H1 (cell line): ENCODE results near the gene HOXA6. TPM values are rescaled to one million over a fixed set of nuclear protein-coding genes. Genes with fewer than 3 reads are reported as not detected.
A peak's percentile ranks its signal among the peaks of the same experiment; 100 is the strongest.

ENCODE experiments used
- CEBPB ChIP-seq: IDR thresholded peaks from 2 replicates; pipeline ENCODE4 v1.6.1; 2012; ENCODE audit warnings: low read depth, low read length
- HDAC6 ChIP-seq: IDR thresholded peaks from one replicate; pipeline ENCODE4 v1.7.1; 2012; ENCODE audit warnings: low read depth, mild to moderate bottlenecking, inconsistent platforms, low read length, moderate library complexity
- KDM4A ChIP-seq: IDR thresholded peaks from one replicate; pipeline ENCODE4 v1.7.1; 2012; ENCODE audit warnings: low read depth, mild to moderate bottlenecking, moderate library complexity, low read length, inconsistent platforms; ENCODE audit not compliant: severe bottlenecking
- MAFK ChIP-seq: IDR thresholded peaks from 2 replicates; pipeline ENCODE4 v1.6.1; 2012; ENCODE audit warnings: low read depth, mild to moderate bottlenecking, improper control_type of control experiment, low read length
- RFX5 ChIP-seq: IDR thresholded peaks from 2 replicates; pipeline ENCODE4 v1.6.1; 2011; ENCODE audit warnings: low read depth, low read length, improper control_type of control experiment, borderline replicate concordance
- RNF2 ChIP-seq: fragments of 200-900, 300-1000 bp; sonication (generic); IDR thresholded peaks from 2 replicates; pipeline ENCODE4 v1.7.1; 2016; ENCODE audit warnings: borderline replicate concordance, low read depth, mild to moderate bottlenecking, antibody characterized with exemption, low read length; ENCODE audit not compliant: poor library complexity, severe bottlenecking; ENCODE audit errors: missing control alignments
- SIRT6 ChIP-seq: IDR thresholded peaks from one replicate; pipeline ENCODE4 v1.7.1; 2012; ENCODE audit warnings: low read length, inconsistent platforms
- SIX5 ChIP-seq: IDR thresholded peaks from 2 replicates; pipeline ENCODE4 v1.6.1; 2011; ENCODE audit warnings: mild to moderate bottlenecking, low read depth, low read length
- SP2 ChIP-seq: IDR thresholded peaks from 2 replicates; pipeline ENCODE4 v1.6.1; 2012; ENCODE audit warnings: mild to moderate bottlenecking, low read length, inconsistent platforms
- SRF ChIP-seq: IDR thresholded peaks from 2 replicates; pipeline ENCODE4 v1.6.1; 2011; ENCODE audit warnings: mild to moderate bottlenecking, low read depth, low read length, moderate library complexity
- TAF7 ChIP-seq: optimal IDR thresholded peaks from 2 replicates; pipeline ENCODE3; 2011; ENCODE audit warnings: low read depth, mild to moderate bottlenecking, inconsistent platforms, low read length, moderate library complexity, borderline replicate concordance
- polyA plus RNA-seq, 7 experiments: library from polyadenylated mRNA; depleted of rRNA in 3 of 7; stranded (reverse) in 5 of 7; unstranded in 2 of 7; fragments of >200 nt in 5 of 7; fragments of 200-250 nt in 2 of 7; gene quantifications; 1 replicate in 5 of 7; 2 replicates in 1 of 7; 4 replicates in 1 of 7; pipeline versions ENCODE4 v1.2.1 to v1.2.3, GENCODE V29; 2011 to 2013; ENCODE audit warnings: missing spikeins in 2 of 7, mixed read lengths in 2 of 7
- total RNA-seq: library from RNA; stranded (reverse); fragmentation: NEBNext Ultra II Directional; extraction: Animal tissue kit (Norgen Biotek cat#: 25700); gene quantifications from 2 replicates; pipeline ENCODE4 v1.2.1, GENCODE V29; 2021
- TF ChIP-seq, protein P1 (sequence below), 3 experiments: IDR thresholded peaks; 1 replicate in 2 of 3; 2 replicates in 1 of 3; pipeline versions ENCODE4 v1.5.1 to v1.6.1; 2011; ENCODE audit warnings: low read length in 3 of 3, mild to moderate bottlenecking in 3 of 3, inconsistent platforms in 2 of 3, low read depth in 1 of 3, moderate library complexity in 1 of 3; ENCODE audit not compliant: insufficient read depth in 1 of 3; ENCODE audit errors: control extremely low read depth in 1 of 3
- TF ChIP-seq, protein P2 (sequence below): IDR thresholded peaks from 2 replicates; pipeline ENCODE4 v1.6.1; 2012; ENCODE audit warnings: inconsistent platforms
- TF ChIP-seq, protein P3 (sequence below): IDR thresholded peaks from 2 replicates; pipeline ENCODE4 v1.6.1; 2012; ENCODE audit warnings: inconsistent platforms

The HOXA6 gene
- total and polyA plus RNA-seq, 2 of the 8 experiments (the other 6 are each of a cell fraction or from before 2014, with no cell fraction given) = not detected

DNA sequence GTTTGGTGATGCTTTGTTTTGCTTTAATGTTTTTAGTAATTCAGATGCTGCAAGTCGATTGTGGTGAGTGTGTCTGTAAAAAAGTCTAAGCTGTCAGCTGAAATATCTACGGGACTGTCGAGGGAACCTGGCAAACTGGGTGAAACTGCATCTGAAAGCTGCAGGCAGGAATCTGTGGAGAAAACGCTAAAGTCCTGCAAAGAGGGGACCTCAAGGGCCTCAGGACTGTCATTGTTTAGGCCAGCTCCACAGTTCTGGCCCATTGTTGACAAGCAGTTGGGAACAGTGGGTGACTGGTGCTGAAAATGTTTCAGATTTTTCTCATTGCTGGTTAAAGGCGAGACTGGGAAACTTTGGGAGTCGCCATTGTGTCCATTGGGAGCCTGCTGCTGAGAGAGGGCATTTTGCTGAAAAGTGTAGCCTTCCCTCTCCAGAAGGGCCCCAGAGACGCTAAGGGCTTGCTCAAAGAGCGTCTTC, 46.8 kb downstream of the HOXA6 start (continued):
- TF ChIP-seq, protein P1, sequence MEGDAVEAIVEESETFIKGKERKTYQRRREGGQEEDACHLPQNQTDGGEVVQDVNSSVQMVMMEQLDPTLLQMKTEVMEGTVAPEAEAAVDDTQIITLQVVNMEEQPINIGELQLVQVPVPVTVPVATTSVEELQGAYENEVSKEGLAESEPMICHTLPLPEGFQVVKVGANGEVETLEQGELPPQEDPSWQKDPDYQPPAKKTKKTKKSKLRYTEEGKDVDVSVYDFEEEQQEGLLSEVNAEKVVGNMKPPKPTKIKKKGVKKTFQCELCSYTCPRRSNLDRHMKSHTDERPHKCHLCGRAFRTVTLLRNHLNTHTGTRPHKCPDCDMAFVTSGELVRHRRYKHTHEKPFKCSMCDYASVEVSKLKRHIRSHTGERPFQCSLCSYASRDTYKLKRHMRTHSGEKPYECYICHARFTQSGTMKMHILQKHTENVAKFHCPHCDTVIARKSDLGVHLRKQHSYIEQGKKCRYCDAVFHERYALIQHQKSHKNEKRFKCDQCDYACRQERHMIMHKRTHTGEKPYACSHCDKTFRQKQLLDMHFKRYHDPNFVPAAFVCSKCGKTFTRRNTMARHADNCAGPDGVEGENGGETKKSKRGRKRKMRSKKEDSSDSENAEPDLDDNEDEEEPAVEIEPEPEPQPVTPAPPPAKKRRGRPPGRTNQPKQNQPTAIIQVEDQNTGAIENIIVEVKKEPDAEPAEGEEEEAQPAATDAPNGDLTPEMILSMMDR (IDR thresholded peaks at IDR 0.05; ENCODE audit: control extremely low read depth in 1 of 3, insufficient read depth in 1 of 3, low read depth in 1 of 3, low read length in 3 of 3) = no peak
- TF ChIP-seq TAF7 (no peak), RNF2 (peak; percentile 75), SIX5 (no peak), SP2 (no peak), CEBPB (no peak), RFX5 (no peak), SIRT6 (no peak), HDAC6 (no peak), MAFK (no peak), KDM4A (peak; percentile 9), SRF (no peak)
- TF ChIP-seq, protein P2, sequence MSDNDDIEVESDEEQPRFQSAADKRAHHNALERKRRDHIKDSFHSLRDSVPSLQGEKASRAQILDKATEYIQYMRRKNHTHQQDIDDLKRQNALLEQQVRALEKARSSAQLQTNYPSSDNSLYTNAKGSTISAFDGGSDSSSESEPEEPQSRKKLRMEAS = no peak
- TF ChIP-seq, protein P3, sequence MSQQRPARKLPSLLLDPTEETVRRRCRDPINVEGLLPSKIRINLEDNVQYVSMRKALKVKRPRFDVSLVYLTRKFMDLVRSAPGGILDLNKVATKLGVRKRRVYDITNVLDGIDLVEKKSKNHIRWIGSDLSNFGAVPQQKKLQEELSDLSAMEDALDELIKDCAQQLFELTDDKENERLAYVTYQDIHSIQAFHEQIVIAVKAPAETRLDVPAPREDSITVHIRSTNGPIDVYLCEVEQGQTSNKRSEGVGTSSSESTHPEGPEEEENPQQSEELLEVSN = no peak
